Kidney (tissue), 14 donors: Measurements from ENCODE around the gene BEND5. TPM values are rescaled to one million over a fixed set of nuclear protein-coding genes. Genes with fewer than 3 reads are reported as not detected.

ENCODE experiments used
- DNase-seq, 5 donors: peaks; one replicate each; pipeline ENCODE4 v3.0.0-alpha.2; 2013 to 2020
- FAIRE-seq: peaks from 2 replicates; lab custom pipeline; 2012; peaks lifted over from hg19 to GRCh38; lab: Jason Lieb, UNC
- H3K27ac ChIP-seq, 2 donors: one replicate each; pipeline ENCODE4 v1.7.0; 2013; ENCODE audit warnings: low read depth in 2 of 2, low read length in 2 of 2, inconsistent platforms in 1 of 2
- H3K27me3 ChIP-seq: one replicate; pipeline ENCODE4 v1.7.1; 2013; ENCODE audit warnings: low read length, inconsistent platforms; ENCODE audit not compliant: control insufficient read depth, insufficient read depth
- H3K36me3 ChIP-seq, 3 donors: one replicate each; pipeline versions ENCODE4 v1.7.0 to v1.7.1; 2013; ENCODE audit warnings: low read length in 3 of 3, control low read depth in 1 of 3, inconsistent platforms in 1 of 3; ENCODE audit not compliant: insufficient read depth in 3 of 3, control insufficient read depth in 2 of 3
- H3K4me1 ChIP-seq, 3 donors: one replicate each; pipeline versions ENCODE4 v1.7.0 to v1.7.1; 2013; ENCODE audit warnings: low read length in 3 of 3, inconsistent platforms in 1 of 3, low read depth in 1 of 3; ENCODE audit not compliant: control insufficient read depth in 2 of 3, insufficient read depth in 2 of 3
- H3K4me3 ChIP-seq, 3 donors: one replicate each; pipeline versions ENCODE4 v1.7.0 to v1.8.1; 2013; ENCODE audit warnings: low read length in 3 of 3, control low read depth in 1 of 3, inconsistent platforms in 1 of 3
- H3K9ac ChIP-seq, 3 donors: one replicate each; pipeline versions ENCODE4 v1.7.0 to v1.7.1; 2013; ENCODE audit warnings: low read length in 3 of 3, control low read depth in 1 of 3, inconsistent platforms in 1 of 3
- H3K9me3 ChIP-seq, 3 donors: one replicate each; pipeline versions ENCODE4 v1.7.0 to v1.7.1; 2013; ENCODE audit warnings: low read length in 3 of 3, control low read depth in 1 of 3, inconsistent platforms in 1 of 3; ENCODE audit not compliant: control insufficient read depth in 2 of 3, insufficient read depth in 1 of 3
- intact Hi-C: fragments of 100-400 bp; cut with DNase I; formaldehyde crosslinking; loops from one replicate; pipeline ENCODE4 v1.11.1; 2022
- polyA plus RNA-seq: library from polyadenylated mRNA; stranded (reverse); fragments of 350-450 nt; fragmentation: Illumina TruSeq; extraction: RNeasy Lipid Tissue Mini Kit (QIAGEN cat#74804); gene quantifications from one replicate; pipeline ENCODE4 v1.2.3, GENCODE V29; 2014; ENCODE audit warnings: low read depth, low replicate concordance; ENCODE audit not compliant: insufficient read depth
- total RNA-seq: library from RNA; stranded (reverse); fragmentation: NEBNext Ultra II Directional; extraction: Animal tissue kit (Norgen Biotek cat#: 25700); gene quantifications from one replicate; pipeline ENCODE4 v1.2.1, GENCODE V29; 2021
- TF ChIP-seq, protein P1 (sequence below): IDR thresholded peaks from 3 replicates; pipeline ENCODE4 v1.5.1; 2012; ENCODE audit warnings: mild to moderate bottlenecking, moderate library complexity, borderline replicate concordance; ENCODE audit not compliant: insufficient read depth; ENCODE audit errors: extremely low read depth
- donor health status: control.
- donor health status: control.
- donor health status: control.
- donor health status: control.
- donor health status: control.
- donor health status: DM: yes; HTN: yes; CAD: no.
- donor health status: Normal renal cell carcinoma (clear cell type).

BEND5 gene
- total and polyA plus RNA-seq, 2 donors from 2014 or later: 11.6 to 27.1 TPM

DNA sequence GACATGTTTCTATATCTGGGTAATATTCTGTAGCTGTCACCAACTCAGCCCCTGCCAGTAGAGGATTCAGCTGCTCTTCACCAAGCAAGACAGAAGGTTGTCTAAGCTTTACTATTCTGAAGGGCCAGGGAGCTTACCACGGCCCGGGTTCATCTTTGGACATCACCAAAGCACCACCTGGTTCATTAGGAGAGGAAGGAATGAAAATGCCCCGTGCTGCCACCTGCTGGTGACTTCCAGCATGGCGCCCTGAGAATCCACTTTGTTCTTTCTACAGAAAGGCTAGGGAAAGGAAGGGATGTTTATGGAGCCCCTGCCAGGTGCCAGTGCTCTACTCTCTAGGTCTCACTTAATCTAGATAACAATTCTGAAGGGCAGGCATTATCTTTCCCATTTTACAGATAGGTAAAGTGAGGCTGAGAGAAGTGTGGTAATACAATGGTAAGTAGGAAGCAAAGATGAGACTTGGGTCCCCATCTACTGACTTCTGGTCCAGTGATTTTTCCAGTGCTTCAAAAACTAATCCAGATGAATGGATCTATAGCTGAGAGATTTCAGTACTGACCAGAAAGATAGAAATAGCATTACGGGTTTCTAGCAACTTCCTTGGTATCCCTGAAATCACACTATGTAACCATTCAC is 79.5 kb downstream of the BEND5 start:
- Histone ChIP-seq H3K9ac (no peak overlapping the region), H3K4me1 (peaks cover 0 to 20% (median 19%) of the 10 kb centered on the region in 3 donors), H3K36me3 (no peaks in the 10 kb centered on the region), H3K4me3 (no peak overlapping the region), H3K9me3 (no peaks in the 10 kb centered on the region), H3K27ac (peak overlapping the region in 1 of 2 donors; percentile 26), H3K27me3 (no peaks in the 10 kb centered on the region)
- DNase-seq: peak in 4 of 5 donors; percentile 64 to 75 (median 69)
- FAIRE-seq: no peak
- TF ChIP-seq, protein P1, sequence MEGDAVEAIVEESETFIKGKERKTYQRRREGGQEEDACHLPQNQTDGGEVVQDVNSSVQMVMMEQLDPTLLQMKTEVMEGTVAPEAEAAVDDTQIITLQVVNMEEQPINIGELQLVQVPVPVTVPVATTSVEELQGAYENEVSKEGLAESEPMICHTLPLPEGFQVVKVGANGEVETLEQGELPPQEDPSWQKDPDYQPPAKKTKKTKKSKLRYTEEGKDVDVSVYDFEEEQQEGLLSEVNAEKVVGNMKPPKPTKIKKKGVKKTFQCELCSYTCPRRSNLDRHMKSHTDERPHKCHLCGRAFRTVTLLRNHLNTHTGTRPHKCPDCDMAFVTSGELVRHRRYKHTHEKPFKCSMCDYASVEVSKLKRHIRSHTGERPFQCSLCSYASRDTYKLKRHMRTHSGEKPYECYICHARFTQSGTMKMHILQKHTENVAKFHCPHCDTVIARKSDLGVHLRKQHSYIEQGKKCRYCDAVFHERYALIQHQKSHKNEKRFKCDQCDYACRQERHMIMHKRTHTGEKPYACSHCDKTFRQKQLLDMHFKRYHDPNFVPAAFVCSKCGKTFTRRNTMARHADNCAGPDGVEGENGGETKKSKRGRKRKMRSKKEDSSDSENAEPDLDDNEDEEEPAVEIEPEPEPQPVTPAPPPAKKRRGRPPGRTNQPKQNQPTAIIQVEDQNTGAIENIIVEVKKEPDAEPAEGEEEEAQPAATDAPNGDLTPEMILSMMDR: peak; percentile 90
- intact Hi-C loops: loop anchor here (10.0 kb wide), 1 partner anchor 122 kb away; no protein-coding TSS in a partner anchor

DNA sequence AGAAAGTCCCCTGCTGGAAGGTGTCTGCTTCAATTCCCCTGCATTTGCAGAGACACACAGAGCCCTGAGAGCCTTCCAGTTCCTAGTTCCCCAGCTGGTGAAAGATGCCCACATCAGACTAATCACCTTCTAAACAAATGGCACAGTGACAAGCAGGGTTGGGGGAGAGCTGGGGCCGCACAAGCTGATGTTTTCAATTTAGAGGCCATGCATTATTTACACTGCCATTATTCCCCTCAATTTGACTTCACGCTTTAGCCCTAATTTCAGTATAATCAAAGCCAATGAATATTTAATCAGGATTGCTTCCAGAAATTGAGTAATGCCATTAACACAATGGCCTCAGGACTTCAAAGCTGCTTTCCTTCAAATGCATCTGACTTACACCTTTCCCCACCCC is 81.5 kb downstream of the BEND5 start:
- Histone ChIP-seq H3K27me3 (no peaks in the 10 kb centered on the region), H3K4me3 (no peak overlapping the region), H3K4me1 (peaks cover 0 to 13% (median 6%) of the 10 kb centered on the region in 3 donors), H3K9me3 (no peaks in the 10 kb centered on the region), H3K27ac (peak overlapping the region in 1 of 2 donors; percentile 66), H3K9ac (no peak overlapping the region), H3K36me3 (no peaks in the 10 kb centered on the region)
- DNase-seq (no peak), FAIRE-seq (no peak)
- intact Hi-C loops: loop anchor here (10.0 kb wide), 1 partner anchor 120 kb away; no protein-coding TSS in a partner anchor
- TF ChIP-seq, protein P1: no peak

DNA sequence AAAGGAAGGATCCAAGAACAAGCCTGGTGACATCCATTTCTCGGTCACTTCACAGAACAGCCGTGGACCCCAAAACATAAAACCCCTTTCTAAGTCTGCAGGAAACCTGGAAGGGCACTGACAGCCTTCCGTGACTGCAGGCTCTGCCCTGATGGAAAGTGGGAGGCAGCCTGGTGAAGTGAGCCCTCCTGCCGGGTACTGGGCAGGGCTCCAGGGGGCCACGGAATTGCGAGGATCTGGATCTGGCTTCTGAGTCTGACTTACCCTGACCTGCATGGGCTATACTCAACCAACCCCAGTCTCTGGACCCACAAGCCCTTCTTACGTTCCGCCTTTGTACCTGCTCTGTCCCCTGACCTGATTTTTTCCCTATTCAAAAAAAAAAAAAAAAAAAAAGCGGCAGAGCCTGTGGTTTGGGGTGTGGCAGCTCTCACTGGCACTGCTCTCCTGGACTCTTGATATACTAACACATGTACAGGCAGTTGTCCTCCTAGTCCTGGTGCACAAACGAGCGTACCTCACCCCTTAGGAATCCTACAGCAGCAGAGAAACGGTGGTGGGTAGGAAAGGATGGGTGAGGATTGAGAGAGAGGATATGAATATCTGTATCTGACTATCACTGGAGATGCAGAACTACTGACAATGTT is 82.9 kb downstream of the BEND5 start:
- TF ChIP-seq, protein P1: no peak
- DNase-seq (no peak), FAIRE-seq (no peak)
- Histone ChIP-seq H3K27ac (no peak overlapping the region), H3K36me3 (no peaks in the 10 kb centered on the region), H3K4me3 (no peak overlapping the region), H3K9me3 (no peaks in the 10 kb centered on the region), H3K9ac (no peak overlapping the region), H3K4me1 (peaks cover 0 to 13% (median 4%) of the 10 kb centered on the region in 3 donors), H3K27me3 (no peaks in the 10 kb centered on the region)
- intact Hi-C loops: loop anchor here (10.0 kb wide), 1 partner anchor 119 kb away; no protein-coding TSS in a partner anchor
